Ascending aorta (tissue), 2 donors: ENCODE data around the gene CFAP100. TPM values are rescaled to one million over a fixed set of nuclear protein-coding genes. Genes with fewer than 3 reads are reported as not detected.
A peak's percentile ranks its signal among the peaks of the same experiment; 100 is the strongest.

Experiments used
- DNase-seq, 2 donors: peaks; one replicate each; pipeline ENCODE4 v3.0.0-alpha.2; 2019; ENCODE audit warnings: low spot score in 2 of 2
- H3K27ac ChIP-seq, 2 donors: fragments of 200-600 bp; sonication (generic); one replicate each; pipeline ENCODE4 v1.5.1; 2016 to 2017; ENCODE audit warnings: mild to moderate bottlenecking in 1 of 2
- H3K27me3 ChIP-seq: fragments of 200-600 bp; sonication (generic); one replicate; pipeline ENCODE4 v1.5.1; 2017
- H3K36me3 ChIP-seq, 2 donors: fragments of 200-600 bp; sonication (generic); one replicate each; pipeline ENCODE4 v1.5.1; 2016
- H3K4me1 ChIP-seq, 2 donors: fragments of 200-600 bp; sonication (generic); one replicate each; pipeline ENCODE4 v1.5.1; 2016 to 2017; ENCODE audit warnings: mild to moderate bottlenecking in 1 of 2
- H3K4me3 ChIP-seq, 2 donors: fragments of 200-600 bp; sonication (generic); one replicate each; pipeline ENCODE4 v1.5.1; 2016 to 2017; ENCODE audit warnings: mild to moderate bottlenecking in 1 of 2
- H3K9me3 ChIP-seq, 2 donors: fragments of 200-600 bp; sonication (generic); one replicate each; pipeline ENCODE4 v1.5.1; 2016
- intact Hi-C: fragments of 100-400 bp; cut with DNase I; formaldehyde crosslinking; loops from one replicate; pipeline ENCODE4 v1.15.1; 2023
- total RNA-seq: library from RNA; depleted of rRNA; stranded (reverse); fragments of >200 nt; gene quantifications from one replicate; pipeline ENCODE4 v1.1.0, GENCODE V29; 2016
- TF ChIP-seq, protein P1 (sequence below), 3 experiments: fragments of 200-600 bp in 2 of 3; fragments of 450-650 bp in 1 of 3; sonication (generic) in 2 of 3; IDR thresholded peaks; one replicate each; pipeline ENCODE4 v1.5.1; 2016 to 2019; ENCODE audit warnings: antibody characterized with exemption in 3 of 3, mild to moderate bottlenecking in 1 of 3, moderate library complexity in 1 of 3

The CFAP100 gene
- total RNA-seq, 1 donor from 2014 or later, result not detected

- DNase-seq, result peak in 1 of 2 donors; percentile 42
- no peaks in the 10 kb centered on the region for H3K9me3 ChIP-seq
- H3K27ac ChIP-seq, result no peak overlapping the region
- TF ChIP-seq, protein P1, sequence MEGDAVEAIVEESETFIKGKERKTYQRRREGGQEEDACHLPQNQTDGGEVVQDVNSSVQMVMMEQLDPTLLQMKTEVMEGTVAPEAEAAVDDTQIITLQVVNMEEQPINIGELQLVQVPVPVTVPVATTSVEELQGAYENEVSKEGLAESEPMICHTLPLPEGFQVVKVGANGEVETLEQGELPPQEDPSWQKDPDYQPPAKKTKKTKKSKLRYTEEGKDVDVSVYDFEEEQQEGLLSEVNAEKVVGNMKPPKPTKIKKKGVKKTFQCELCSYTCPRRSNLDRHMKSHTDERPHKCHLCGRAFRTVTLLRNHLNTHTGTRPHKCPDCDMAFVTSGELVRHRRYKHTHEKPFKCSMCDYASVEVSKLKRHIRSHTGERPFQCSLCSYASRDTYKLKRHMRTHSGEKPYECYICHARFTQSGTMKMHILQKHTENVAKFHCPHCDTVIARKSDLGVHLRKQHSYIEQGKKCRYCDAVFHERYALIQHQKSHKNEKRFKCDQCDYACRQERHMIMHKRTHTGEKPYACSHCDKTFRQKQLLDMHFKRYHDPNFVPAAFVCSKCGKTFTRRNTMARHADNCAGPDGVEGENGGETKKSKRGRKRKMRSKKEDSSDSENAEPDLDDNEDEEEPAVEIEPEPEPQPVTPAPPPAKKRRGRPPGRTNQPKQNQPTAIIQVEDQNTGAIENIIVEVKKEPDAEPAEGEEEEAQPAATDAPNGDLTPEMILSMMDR (IDR thresholded peaks at IDR 0.05), result no peak
- intact Hi-C loops, result no loop called here
- H3K36me3 ChIP-seq, result no peaks in the 10 kb centered on the region
- H3K27me3 ChIP-seq, result no peaks in the 10 kb centered on the region
- H3K4me3 ChIP-seq, result no peak overlapping the region
- no peaks in the 10 kb centered on the region for H3K4me1 ChIP-seq
Observed at GRCh38 chr3:126414961-126415660, 20.4 kb downstream of the CFAP100 start.

DNA sequence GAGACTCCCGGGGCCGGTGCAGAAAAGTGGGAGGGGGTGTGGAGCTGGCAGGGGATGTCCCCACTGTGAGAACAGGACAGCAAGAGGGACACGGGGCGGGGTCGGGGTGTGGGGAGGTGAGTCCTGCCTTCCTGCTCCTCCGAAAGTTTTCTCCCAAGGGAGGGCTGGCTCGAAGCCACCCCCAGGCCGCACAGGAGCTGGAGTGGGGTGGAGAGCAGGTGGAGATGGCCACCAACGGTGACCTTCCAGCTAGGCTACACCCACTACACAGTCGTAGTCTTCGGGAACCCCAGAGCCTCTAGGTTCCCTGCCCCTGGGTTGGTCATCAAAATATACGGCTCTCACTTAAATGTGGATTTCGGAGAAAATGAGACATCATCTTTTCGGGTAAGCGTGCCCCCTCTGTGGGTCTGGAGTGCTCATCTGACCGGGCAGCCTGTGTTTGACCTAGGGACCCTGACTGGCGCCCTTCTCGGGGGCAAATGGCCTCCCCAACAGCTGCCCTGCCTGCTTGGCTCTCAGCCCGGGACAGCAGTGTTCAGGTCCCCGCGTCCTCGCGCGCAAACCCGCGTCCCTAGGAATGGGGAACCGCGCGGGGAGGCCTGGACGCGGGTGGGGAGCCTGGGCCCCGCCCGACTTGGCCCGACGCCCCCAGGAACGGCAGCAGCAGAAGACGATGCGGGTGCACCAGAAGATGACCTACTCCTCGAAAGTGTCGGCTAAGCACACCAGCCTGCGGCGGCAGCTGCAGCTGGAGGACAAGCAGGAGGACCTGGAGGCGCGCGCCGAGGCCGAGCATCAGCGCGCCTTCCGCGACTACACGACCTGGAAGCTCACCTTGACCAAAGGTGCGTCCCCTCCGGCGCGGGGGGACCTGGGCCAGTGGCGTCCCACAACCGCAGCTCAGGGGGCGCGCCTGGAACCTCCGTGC, 21.2 kb downstream of the CFAP100 start:
- Histone ChIP-seq H3K4me1 (no peaks in the 10 kb centered on the region), H3K27me3 (no peaks in the 10 kb centered on the region), H3K4me3 (no peak overlapping the region), H3K9me3 (no peaks in the 10 kb centered on the region), H3K27ac (no peak overlapping the region), H3K36me3 (no peaks in the 10 kb centered on the region)
- DNase-seq, result peak in 1 of 2 donors; percentile 51
- TF ChIP-seq, protein P1 (IDR thresholded peaks at IDR 0.05), result no peak
- intact Hi-C loops, result no loop called here

DNA sequence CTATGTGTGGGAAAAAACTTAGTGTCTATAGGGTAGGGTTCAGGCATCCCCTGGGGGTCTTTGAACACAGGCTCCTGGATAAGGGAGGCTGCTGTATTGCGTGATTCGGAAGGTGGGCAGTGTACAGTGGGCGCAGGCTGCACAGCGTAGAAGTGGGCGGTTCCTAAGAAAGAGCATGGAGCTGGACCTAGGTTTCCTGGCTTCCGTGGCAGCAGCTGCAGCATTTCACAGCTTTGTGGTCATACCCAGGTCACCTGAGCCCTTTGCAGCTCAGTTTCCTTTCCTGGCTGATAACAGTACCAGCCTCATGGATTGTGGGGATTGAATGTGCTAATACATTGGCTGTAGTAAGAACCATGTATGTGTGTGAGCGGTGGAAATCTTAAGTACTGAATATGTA, 22.2 kb downstream of the CFAP100 start:
- Histone ChIP-seq H3K9me3 (no peaks in the 10 kb centered on the region), H3K27me3 (no peaks in the 10 kb centered on the region), H3K4me1 (no peaks in the 10 kb centered on the region), H3K4me3 (no peak overlapping the region), H3K36me3 (no peaks in the 10 kb centered on the region), H3K27ac (no peak overlapping the region)
- DNase-seq, result peak in 1 of 2 donors; percentile 30
- TF ChIP-seq, protein P1 (IDR thresholded peaks at IDR 0.05), result no peak
- intact Hi-C loops, result no loop called here

DNA sequence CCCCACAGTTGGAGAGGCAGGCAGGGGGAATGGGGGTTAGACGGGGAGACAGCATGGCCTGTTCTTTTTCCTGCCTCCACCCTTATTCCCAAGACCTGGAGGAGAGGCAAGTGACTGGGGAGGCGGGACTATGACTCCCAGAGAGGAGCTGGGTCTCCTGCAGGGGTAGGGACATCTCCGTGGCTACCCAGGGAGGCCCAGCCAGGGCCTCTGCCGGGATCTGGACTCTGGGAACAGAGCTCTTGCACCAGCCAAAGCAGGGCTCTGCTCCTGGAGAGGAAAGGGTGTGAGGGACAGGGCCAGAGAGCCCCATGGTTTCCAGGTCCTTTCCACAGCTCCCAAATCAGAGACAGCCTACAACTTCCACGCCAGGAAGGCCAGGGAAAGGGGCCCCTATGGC, 22.8 kb downstream of the CFAP100 start:
- Histone ChIP-seq H3K4me3 (no peak overlapping the region), H3K9me3 (no peaks in the 10 kb centered on the region), H3K27ac (no peak overlapping the region), H3K27me3 (no peaks in the 10 kb centered on the region), H3K4me1 (no peaks in the 10 kb centered on the region), H3K36me3 (no peaks in the 10 kb centered on the region)
- peak in 1 of 2 donors; percentile 43 for DNase-seq
- intact Hi-C loops, result no loop called here
- TF ChIP-seq, protein P1 (IDR thresholded peaks at IDR 0.05), result no peak

GRCh38 chr3:126417981-126418530, 23.3 kb downstream of the CFAP100 start:
- DNase-seq, result peak in 1 of 2 donors; percentile 39

More at GRCh38 chr3:126417981-126418530, 23.3 kb downstream of the CFAP100 start:
- Histone ChIP-seq H3K4me3 (no peak overlapping the region), H3K27me3 (no peaks in the 10 kb centered on the region), H3K9me3 (no peaks in the 10 kb centered on the region), H3K27ac (no peak overlapping the region), H3K4me1 (no peaks in the 10 kb centered on the region), H3K36me3 (no peaks in the 10 kb centered on the region)
- intact Hi-C loops, result no loop called here
- TF ChIP-seq, protein P1 (IDR thresholded peaks at IDR 0.05), result no peak
